ENCODE data around the gene P4HA2. TPM values are rescaled to one million over a fixed set of nuclear protein-coding genes. Genes with fewer than 3 reads are reported as not detected.
A peak's percentile ranks its signal among the peaks of the same experiment; 100 is the strongest.

P4HA2 gene
- total RNA-seq, 2 donors from 2014 or later: 16.8 to 18.0 TPM

- no peak for TF ChIP-seq POLR2AphosphoS5 (IDR thresholded peaks at IDR 0.05)
- no peak for TF ChIP-seq POLR2A (IDR thresholded peaks at IDR 0.05)
- no peak for TF ChIP-seq CTCF (IDR thresholded peaks at IDR 0.05)
- Histone ChIP-seq H3K4me3 (no peak overlapping the region), H3K9me3 (no peaks in the 10 kb centered on the region), H3K27me3 (replicated peaks; ENCODE audit: insufficient read depth) (no peaks in the 10 kb centered on the region), H3K4me1 (replicated peaks) (no peaks in the 10 kb centered on the region), H3K27ac (no peak overlapping the region), H3K36me3 (no peaks in the 10 kb centered on the region)
- 74% methylated on average over 13 of the region's 13 CpGs for WGBS
- intact Hi-C loops (cut with DNase I): no loop called here
- no peak for DNase-seq (ENCODE audit: low spot score)
Observed at GRCh38 chr5:132182359-132183040, 45.2 kb downstream of the P4HA2 start.

- TF ChIP-seq POLR2A (IDR thresholded peaks at IDR 0.05) (no peak), CTCF (IDR thresholded peaks at IDR 0.05) (no peak), POLR2AphosphoS5 (IDR thresholded peaks at IDR 0.05) (no peak)
- H3K27ac ChIP-seq: no peak overlapping the region
- H3K4me1 ChIP-seq (replicated peaks): no peaks in the 10 kb centered on the region
- DNase-seq (ENCODE audit: low spot score): no peak
- H3K9me3 ChIP-seq: no peaks in the 10 kb centered on the region
- 80% methylated on average over 20 of the region's 20 CpGs for WGBS
- no peak overlapping the region for H3K4me3 ChIP-seq
- H3K27me3 ChIP-seq (replicated peaks; ENCODE audit: insufficient read depth): no peaks in the 10 kb centered on the region
- intact Hi-C loops (cut with DNase I): no loop called here
- no peaks in the 10 kb centered on the region for H3K36me3 ChIP-seq
Observed at GRCh38 chr5:132181011-132181629, 46.5 kb downstream of the P4HA2 start.

GRCh38 chr5:132180134-132180745, 47.4 kb downstream of the P4HA2 start:
- Histone ChIP-seq H3K36me3 (no peaks in the 10 kb centered on the region), H3K4me3 (no peak overlapping the region), H3K9me3 (no peaks in the 10 kb centered on the region), H3K4me1 (replicated peaks) (no peaks in the 10 kb centered on the region), H3K27ac (no peak overlapping the region), H3K27me3 (replicated peaks; ENCODE audit: insufficient read depth) (no peaks in the 10 kb centered on the region)
- no peak for DNase-seq (ENCODE audit: low spot score)
- peak; percentile 41 to 59 (median 56) for TF ChIP-seq CTCF (IDR thresholded peaks at IDR 0.05)
- TF ChIP-seq POLR2AphosphoS5 (IDR thresholded peaks at IDR 0.05): peak; percentile 34
- TF ChIP-seq POLR2A (IDR thresholded peaks at IDR 0.05): no peak
- intact Hi-C loops (cut with DNase I): no loop called here
- WGBS: 17% methylated on average over 8 of the region's 8 CpGs

- TF ChIP-seq CTCF (IDR thresholded peaks at IDR 0.05): no peak
- no peak for TF ChIP-seq POLR2AphosphoS5 (IDR thresholded peaks at IDR 0.05)
- no peak for TF ChIP-seq POLR2A (IDR thresholded peaks at IDR 0.05)
- Histone ChIP-seq H3K4me3 (no peak overlapping the region), H3K9me3 (no peaks in the 10 kb centered on the region), H3K4me1 (replicated peaks) (no peaks in the 10 kb centered on the region), H3K27ac (no peak overlapping the region), H3K27me3 (replicated peaks; ENCODE audit: insufficient read depth) (no peaks in the 10 kb centered on the region), H3K36me3 (no peaks in the 10 kb centered on the region)
- no peak for DNase-seq (ENCODE audit: low spot score)
- 21% methylated on average over 3 of the region's 3 CpGs for WGBS
- intact Hi-C loops (cut with DNase I): no loop called here
Observed at GRCh38 chr5:132179405-132179804, 48.2 kb downstream of the P4HA2 start.
